ENCODE results near the gene SFT2D2. TPM values are rescaled to one million over a fixed set of nuclear protein-coding genes. Genes with fewer than 3 reads are reported as not detected.

SFT2D2 gene
- polyA plus RNA-seq, 1 donor (not counting 4 experiments of a cell fraction or from before 2014, with no cell fraction given): 27.6 TPM

DNA sequence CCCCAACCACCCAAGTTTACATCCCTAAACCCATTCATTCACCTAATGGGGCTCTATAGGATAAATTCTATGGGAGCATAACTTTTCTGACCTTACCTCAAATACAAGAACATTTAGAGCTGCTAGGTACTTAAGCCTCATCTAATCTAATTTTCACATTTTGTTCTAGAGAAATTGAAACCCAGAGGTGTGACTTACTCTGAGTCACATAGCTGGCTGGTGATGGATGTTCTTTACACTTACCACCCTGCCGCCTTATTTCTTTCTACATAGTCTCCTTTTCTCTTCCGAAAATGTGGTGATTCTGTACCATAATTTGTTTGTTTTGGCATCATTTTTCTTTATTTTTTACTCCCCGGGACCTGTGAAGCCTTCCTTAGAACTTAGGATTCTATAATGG lies 26.7 kb upstream of the SFT2D2 start:
- dilution Hi-C loops (cut with MboI; ENCODE audit: extremely low pct_ligation_motif_present, low sequenced_read_pairs): no loop called here
- H3K4me3 ChIP-seq (ENCODE audit: control insufficient read depth in 2 of 3, extremely low read depth in 1 of 3, insufficient read depth in 2 of 3, low read depth in 1 of 3, low read length in 3 of 3): no peak overlapping the region
- H3K9ac ChIP-seq (ENCODE audit: control insufficient read depth, extremely low read depth, insufficient read depth, low read length): no peak overlapping the region
- no peaks in the 10 kb centered on the region for H3K9me1 ChIP-seq (ENCODE audit: control insufficient read depth, extremely low read depth, insufficient read depth, low read length)
- TF ChIP-seq, protein P1, sequence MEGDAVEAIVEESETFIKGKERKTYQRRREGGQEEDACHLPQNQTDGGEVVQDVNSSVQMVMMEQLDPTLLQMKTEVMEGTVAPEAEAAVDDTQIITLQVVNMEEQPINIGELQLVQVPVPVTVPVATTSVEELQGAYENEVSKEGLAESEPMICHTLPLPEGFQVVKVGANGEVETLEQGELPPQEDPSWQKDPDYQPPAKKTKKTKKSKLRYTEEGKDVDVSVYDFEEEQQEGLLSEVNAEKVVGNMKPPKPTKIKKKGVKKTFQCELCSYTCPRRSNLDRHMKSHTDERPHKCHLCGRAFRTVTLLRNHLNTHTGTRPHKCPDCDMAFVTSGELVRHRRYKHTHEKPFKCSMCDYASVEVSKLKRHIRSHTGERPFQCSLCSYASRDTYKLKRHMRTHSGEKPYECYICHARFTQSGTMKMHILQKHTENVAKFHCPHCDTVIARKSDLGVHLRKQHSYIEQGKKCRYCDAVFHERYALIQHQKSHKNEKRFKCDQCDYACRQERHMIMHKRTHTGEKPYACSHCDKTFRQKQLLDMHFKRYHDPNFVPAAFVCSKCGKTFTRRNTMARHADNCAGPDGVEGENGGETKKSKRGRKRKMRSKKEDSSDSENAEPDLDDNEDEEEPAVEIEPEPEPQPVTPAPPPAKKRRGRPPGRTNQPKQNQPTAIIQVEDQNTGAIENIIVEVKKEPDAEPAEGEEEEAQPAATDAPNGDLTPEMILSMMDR (optimal IDR thresholded peaks at IDR 0.05 in 1 of 3, IDR thresholded peaks at IDR 0.05 in 1 of 3, conservative IDR thresholded peaks at IDR 0.05 in 1 of 3; ENCODE audit: extremely low read depth in 1 of 3, insufficient read depth in 2 of 3, low read length in 3 of 3): no peak
- no peak for TF ChIP-seq EZH2 (IDR thresholded peaks at IDR 0.05; ENCODE audit: low read length)
- FAIRE-seq: no peak
- H3K79me2 ChIP-seq (ENCODE audit: control insufficient read depth, insufficient read depth, low read length): no peaks in the 10 kb centered on the region
- H4K20me1 ChIP-seq (ENCODE audit: control insufficient read depth, extremely low read depth, insufficient read depth, low read length): no peaks in the 10 kb centered on the region
- H2AFZ ChIP-seq (ENCODE audit: control insufficient read depth, low read length): no peak overlapping the region
- H3K27ac ChIP-seq (ENCODE audit: control insufficient read depth, insufficient read depth, low read length): no peak overlapping the region
- no peaks in the 10 kb centered on the region for H3K9me3 ChIP-seq (ENCODE audit: control insufficient read depth, low read depth, low read length)
- H3K4me2 ChIP-seq (ENCODE audit: control insufficient read depth, extremely low read depth, insufficient read depth, low read depth, low read length): no peak overlapping the region
- H3K36me3 ChIP-seq (ENCODE audit: control insufficient read depth in 2 of 2, extremely low read depth in 1 of 2, insufficient read depth in 2 of 2, low read length in 2 of 2): peaks cover 3 to 8% of the 10 kb centered on the region in 2 experiments
- DNase-seq (ENCODE audit: low read depth, low spot score): no peak
- H3K27me3 ChIP-seq (ENCODE audit: control insufficient read depth, extremely low read depth, insufficient read depth, low read length): no peaks in the 10 kb centered on the region
- H3K4me1 ChIP-seq (ENCODE audit: control insufficient read depth, extremely low read depth, insufficient read depth, low read length): no peaks in the 10 kb centered on the region

DNA sequence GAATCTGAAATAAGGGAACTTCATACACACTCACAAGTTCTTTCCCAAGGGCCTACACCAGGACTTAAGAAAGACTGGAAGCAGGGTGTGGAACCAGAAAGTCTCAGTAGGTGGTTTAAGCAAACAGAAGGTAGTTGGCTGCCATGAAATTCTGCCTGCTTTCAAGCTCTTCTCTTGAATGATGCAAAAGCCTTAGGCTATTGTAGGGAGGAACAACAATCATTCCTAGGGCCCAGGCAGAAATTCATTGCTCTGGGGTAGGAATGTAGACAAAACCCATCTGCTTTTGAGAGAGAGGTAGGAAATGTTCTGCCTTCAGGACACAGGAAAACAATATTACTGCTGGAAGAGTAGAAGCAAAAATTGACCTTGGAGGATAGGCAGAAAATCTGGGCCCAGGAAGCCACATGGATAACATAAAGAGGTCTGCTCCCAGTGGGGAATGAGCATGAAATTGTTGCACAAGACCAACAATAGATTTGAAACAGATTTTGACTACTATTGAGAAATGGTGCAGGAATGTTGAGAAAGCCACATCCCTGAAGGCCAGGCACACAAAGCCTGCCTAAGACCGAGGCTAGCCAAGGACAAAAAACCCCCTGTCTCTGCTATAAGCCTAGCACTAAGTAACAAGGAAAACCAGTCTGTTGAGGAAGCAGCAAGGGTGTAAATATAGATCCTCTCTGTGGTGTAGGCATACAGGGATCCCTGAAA lies 22.7 kb upstream of the SFT2D2 start:
- H3K9me3 ChIP-seq (ENCODE audit: control insufficient read depth, low read depth, low read length): no peaks in the 10 kb centered on the region
- H3K4me1 ChIP-seq (ENCODE audit: control insufficient read depth, extremely low read depth, insufficient read depth, low read length): no peaks in the 10 kb centered on the region
- no peaks in the 10 kb centered on the region for H3K79me2 ChIP-seq (ENCODE audit: control insufficient read depth, insufficient read depth, low read length)
- dilution Hi-C loops (cut with MboI; ENCODE audit: extremely low pct_ligation_motif_present, low sequenced_read_pairs): no loop called here
- no peaks in the 10 kb centered on the region for H3K27me3 ChIP-seq (ENCODE audit: control insufficient read depth, extremely low read depth, insufficient read depth, low read length)
- no peak overlapping the region for H3K4me3 ChIP-seq (ENCODE audit: control insufficient read depth in 2 of 3, extremely low read depth in 1 of 3, insufficient read depth in 2 of 3, low read depth in 1 of 3, low read length in 3 of 3)
- no peak overlapping the region for H2AFZ ChIP-seq (ENCODE audit: control insufficient read depth, low read length)
- no peaks in the 10 kb centered on the region for H4K20me1 ChIP-seq (ENCODE audit: control insufficient read depth, extremely low read depth, insufficient read depth, low read length)
- FAIRE-seq: peak; percentile 5
- no peak overlapping the region for H3K4me2 ChIP-seq (ENCODE audit: control insufficient read depth, extremely low read depth, insufficient read depth, low read depth, low read length)
- no peak overlapping the region for H3K27ac ChIP-seq (ENCODE audit: control insufficient read depth, insufficient read depth, low read length)
- TF ChIP-seq, protein P1 (optimal IDR thresholded peaks at IDR 0.05 in 1 of 3, IDR thresholded peaks at IDR 0.05 in 1 of 3, conservative IDR thresholded peaks at IDR 0.05 in 1 of 3; ENCODE audit: extremely low read depth in 1 of 3, insufficient read depth in 2 of 3, low read length in 3 of 3): no peak
- TF ChIP-seq EZH2 (IDR thresholded peaks at IDR 0.05; ENCODE audit: low read length): no peak
- no peak for DNase-seq (ENCODE audit: low read depth, low spot score)
- H3K36me3 ChIP-seq (ENCODE audit: control insufficient read depth in 2 of 2, extremely low read depth in 1 of 2, insufficient read depth in 2 of 2, low read length in 2 of 2): peaks cover 0 to 3% of the 10 kb centered on the region in 2 experiments
- no peaks in the 10 kb centered on the region for H3K9me1 ChIP-seq (ENCODE audit: control insufficient read depth, extremely low read depth, insufficient read depth, low read length)
- H3K9ac ChIP-seq (ENCODE audit: control insufficient read depth, extremely low read depth, insufficient read depth, low read length): no peak overlapping the region

Measured in keratinocyte (primary cell).